Stimulated activated CD4-positive, alpha-beta T cell treated with anti-CD3 and anti-CD28 coated beads, Interleukin-12 subunit alpha, Interleukin-12 subunit beta, amount 100 ng/mL, for 24 hours (primary cell): ENCODE results near the gene PDLIM5.
"Not testable (repeated sequence)": the region's sequence is repeated elsewhere in the genome, so short reads cannot be mapped to it uniquely, and the experiment has no call there.

Experiments used
- DNase-seq, 2 experiments: peaks; one replicate each; pipeline ENCODE4 v3.0.0-alpha.2; 2020; ENCODE audit warnings: low read depth in 2 of 2

PDLIM5 gene

GRCh38 chr4:94595880-94596483, 144.2 kb downstream of the PDLIM5 start:
- DNase-seq = no peak

GRCh38 chr4:94598758-94599157, 147.0 kb downstream of the PDLIM5 start:
- no peak for DNase-seq

- DNase-seq = no peak
These were observed 151.5 kb downstream of the PDLIM5 start for GRCh38 chr4:94603170-94603747.

GRCh38 chr4:94605241-94605805, 153.6 kb downstream of the PDLIM5 start:
- no peak for DNase-seq

- DNase-seq = no peak
These were observed 158.4 kb downstream of the PDLIM5 start for GRCh38 chr4:94610145-94610544.

GRCh38 chr4:94613248-94613647, 161.5 kb downstream of the PDLIM5 start:
- DNase-seq = no peak

GRCh38 chr4:94615451-94615850, 163.7 kb downstream of the PDLIM5 start:
- DNase-seq = no peak

- DNase-seq = no peak
These were observed 169.8 kb downstream of the PDLIM5 start for GRCh38 chr4:94621491-94622080.

- DNase-seq = no peak
These were observed 171.6 kb downstream of the PDLIM5 start for GRCh38 chr4:94623126-94623911.

- DNase-seq = no peak
These were observed 175.2 kb downstream of the PDLIM5 start for GRCh38 chr4:94626942-94627341.

- not testable (repeated sequence) for DNase-seq
These were observed 177.3 kb downstream of the PDLIM5 start for GRCh38 chr4:94629058-94629457.

- no peak for DNase-seq
These were observed 178.1 kb downstream of the PDLIM5 start for GRCh38 chr4:94629837-94630236.

- no peak for DNase-seq
These were observed 182.5 kb downstream of the PDLIM5 start for GRCh38 chr4:94634271-94634670.

GRCh38 chr4:94635177-94635576, 183.4 kb downstream of the PDLIM5 start:
- DNase-seq = no peak

GRCh38 chr4:94636004-94636403, 184.3 kb downstream of the PDLIM5 start:
- DNase-seq = no peak

- DNase-seq = no peak
These were observed 187.6 kb downstream of the PDLIM5 start for GRCh38 chr4:94639298-94639697.

GRCh38 chr4:94640151-94640550, 188.4 kb downstream of the PDLIM5 start:
- no peak for DNase-seq

- no peak for DNase-seq
These were observed 190.2 kb downstream of the PDLIM5 start for GRCh38 chr4:94641702-94642560.

- DNase-seq = no peak
These were observed 190.8 kb downstream of the PDLIM5 start for GRCh38 chr4:94642561-94642866.

GRCh38 chr4:94648699-94649098, 197.0 kb downstream of the PDLIM5 start:
- DNase-seq = no peak

GRCh38 chr4:94649381-94650133, 197.8 kb downstream of the PDLIM5 start:
- DNase-seq = no peak
